Hematopoietic multipotent progenitor cell (in vitro differentiated cells): ENCODE results near the gene ICA1. TPM values are rescaled to one million over a fixed set of nuclear protein-coding genes. Genes with fewer than 3 reads are reported as not detected.
A peak's percentile ranks its signal among the peaks of the same experiment; 100 is the strongest.

Source experiments
- DNase-seq, 3 donors: peaks; one replicate each; pipeline ENCODE4 v3.0.0-alpha.2; 2011 to 2015; ENCODE audit warnings: low read depth in 2 of 3, low spot score in 2 of 3
- total RNA-seq: library from RNA; depleted of rRNA; stranded (reverse); fragments of >200 nt; gene quantifications from one replicate; pipeline ENCODE4 v1.2.3, GENCODE V29; 2012

The ICA1 gene
- total RNA-seq, 1 donor, result 14.0 TPM

GRCh38 chr7:8205031-8205387, 57.0 kb downstream of the ICA1 start:
- no peak for DNase-seq

- DNase-seq, result no peak
Measured at GRCh38 chr7:8204339-8205030, 57.5 kb downstream of the ICA1 start.

GRCh38 chr7:8201846-8202441, 60.0 kb downstream of the ICA1 start:
- peak in 1 of 3 donors; percentile 58 for DNase-seq

GRCh38 chr7:8200717-8201116, 61.2 kb downstream of the ICA1 start:
- DNase-seq, result no peak

- DNase-seq, result peak in 1 of 3 donors; percentile 45
Measured at GRCh38 chr7:8200316-8200715, 61.7 kb downstream of the ICA1 start.

GRCh38 chr7:8197994-8198698, 63.8 kb downstream of the ICA1 start:
- DNase-seq, result no peak

GRCh38 chr7:8192897-8193296, 69.1 kb downstream of the ICA1 start:
- no peak for DNase-seq

- DNase-seq, result peak in 2 of 3 donors; percentile 54 to 82
Measured at GRCh38 chr7:8190119-8190895, 71.7 kb downstream of the ICA1 start.

GRCh38 chr7:8189625-8190024, 72.3 kb downstream of the ICA1 start:
- DNase-seq, result no peak

- peak in 1 of 3 donors; percentile 50 for DNase-seq
Measured at GRCh38 chr7:8185926-8186683, 75.9 kb downstream of the ICA1 start.

GRCh38 chr7:8184221-8184620, 77.7 kb downstream of the ICA1 start:
- no peak for DNase-seq

- DNase-seq, result no peak
Measured at GRCh38 chr7:8179486-8179885, 82.5 kb downstream of the ICA1 start.

- DNase-seq, result peak in 1 of 3 donors; percentile 36
Measured at GRCh38 chr7:8178353-8178752, 83.6 kb downstream of the ICA1 start.

GRCh38 chr7:8177109-8177933, 84.6 kb downstream of the ICA1 start:
- peak in 1 of 3 donors; percentile 65 for DNase-seq

- DNase-seq, result peak in 2 of 3 donors; percentile 47 to 60
Measured at GRCh38 chr7:8176370-8177081, 85.4 kb downstream of the ICA1 start.

- no peak for DNase-seq
Measured at GRCh38 chr7:8175929-8176369, 86.0 kb downstream of the ICA1 start.

GRCh38 chr7:8172372-8173354, 89.3 kb downstream of the ICA1 start:
- no peak for DNase-seq

GRCh38 chr7:8169171-8169570, 92.8 kb downstream of the ICA1 start:
- no peak for DNase-seq
